K562 (cell line): ENCODE results near the gene REP15. TPM values are rescaled to one million over a fixed set of nuclear protein-coding genes. Genes with fewer than 3 reads are reported as not detected.

ENCODE experiments used
- HINFP ChIP-seq: fragments of 450-650 bp; conservative IDR thresholded peaks from 2 replicates; pipeline ENCODE4 v1.6.1; 2016; ENCODE audit warnings: missing genetic modification characterization, low read depth, mild to moderate bottlenecking, control low read depth, missing compliant biosample characterization
- HMGXB4 ChIP-seq: sonication (generic); formaldehyde crosslinking; IDR thresholded peaks from 2 replicates; pipeline ENCODE4 v1.8.1; 2023; ENCODE audit warnings: mild to moderate bottlenecking, missing genetic modification reagents
- PCBP1 ChIP-seq: fragments of 200-400 bp; formaldehyde crosslinking; IDR thresholded peaks from 2 replicates; pipeline ENCODE4 v1.6.1; 2018; ENCODE audit warnings: mild to moderate bottlenecking, low read depth, low read length; ENCODE audit not compliant: poor library complexity, severe bottlenecking
- POLR2AphosphoS5 ChIP-seq: IDR thresholded peaks from 2 replicates; pipeline ENCODE4 v1.6.1; 2011; ENCODE audit warnings: mild to moderate bottlenecking, low read depth, low read length, moderate library complexity; ENCODE audit not compliant: control insufficient read depth, insufficient read depth
- POLR2H ChIP-seq: IDR thresholded peaks from 2 replicates; pipeline ENCODE4 v1.6.1; 2016; ENCODE audit warnings: missing genetic modification characterization, low read depth, mild to moderate bottlenecking, control low read depth, missing compliant biosample characterization, moderate library complexity
- RBM22 ChIP-seq: fragments of 200-400 bp; formaldehyde crosslinking; IDR thresholded peaks from 2 replicates; pipeline ENCODE4 v1.6.1; 2018; ENCODE audit warnings: low read length, low read depth; ENCODE audit not compliant: poor library complexity, severe bottlenecking
- TAF9B ChIP-seq: fragments of 450-650 bp; IDR thresholded peaks from 2 replicates; pipeline ENCODE4 v1.6.1; 2018; ENCODE audit warnings: mild to moderate bottlenecking; ENCODE audit not compliant: partially characterized antibody
- TEAD1 ChIP-seq, 2 experiments: fragments of 450-650 bp in 1 of 2; sonication (generic) in 1 of 2; formaldehyde crosslinking; IDR thresholded peaks; 2 replicates each; pipeline versions ENCODE4 v1.4.0 to v1.8.0; 2020 to 2022; ENCODE audit warnings: mild to moderate bottlenecking in 2 of 2, missing genetic modification reagents in 1 of 2
- TGIF2 ChIP-seq: sonication (generic); formaldehyde crosslinking; IDR thresholded peaks from 2 replicates; pipeline ENCODE4 v1.8.1; 2022; ENCODE audit warnings: mild to moderate bottlenecking, missing genetic modification reagents, moderate library complexity
- ZNF12 ChIP-seq: sonication (generic); formaldehyde crosslinking; IDR thresholded peaks from 2 replicates; pipeline ENCODE4 v1.4.0; 2020; ENCODE audit warnings: mild to moderate bottlenecking, missing genetic modification reagents
- ZNF277 ChIP-seq: fragments of 250-450 bp; sonication (Bioruptor Pico); IDR thresholded peaks from 2 replicates; pipeline ENCODE4 v1.8.0; 2022; ENCODE audit warnings: inconsistent platforms, mild to moderate bottlenecking, moderate library complexity, borderline replicate concordance
- ZNF407 ChIP-seq: fragments of 450-650 bp; IDR thresholded peaks from 2 replicates; pipeline ENCODE4 v1.6.1; 2016; ENCODE audit warnings: low read depth
- ZNF79 ChIP-seq: fragments of 250-450 bp; sonication (Bioruptor Pico); IDR thresholded peaks from 2 replicates; pipeline ENCODE4 v1.4.0; 2020; ENCODE audit warnings: low read depth, mild to moderate bottlenecking, moderate library complexity
- polyA plus RNA-seq, 8 experiments: library from polyadenylated mRNA; depleted of rRNA in 4 of 8; stranded (reverse) in 5 of 8; unstranded in 3 of 8; fragments of >200 nt; fragmentation: Nextera tagmentation in 2 of 8; fragmentation: Illumina TruSeq in 1 of 8; extraction: Ambion mirVana in 2 of 8; extraction: Trizol in 1 of 8; gene quantifications; 2 replicates each; pipeline versions ENCODE4 v1.2.1 to v1.2.3, GENCODE V29; 2011 to 2014; ENCODE audit warnings: inconsistent platforms in 1 of 8, missing spikeins in 1 of 8
- total RNA-seq, 7 experiments: library from RNA; depleted of rRNA in 6 of 7; stranded (reverse); fragments of >200 nt in 6 of 7; fragmentation: Illumina TruSeq in 2 of 7; extraction: Trizol in 2 of 7; gene quantifications; 2 replicates each; pipeline versions ENCODE4 v1.2.1 to v1.2.3, GENCODE V29; 2011 to 2021; ENCODE audit warnings: low replicate concordance in 1 of 7

REP15 gene
- total and polyA plus RNA-seq, 9 of the 15 experiments (the other 6 are each of a cell fraction or from before 2014, with no cell fraction given) = not detected

GRCh38 chr12:27710592-27711316, 14.5 kb downstream of the REP15 start, which contains the start of gene MRPS35 (continued):
- TF ChIP-seq POLR2AphosphoS5 (peak; percentile 82; the same call in 1 of the 2 replicates), TAF9B (peak; percentile 92), HMGXB4 (peak; percentile 46; the same call in 1 of the 2 replicates), HINFP (tag) (peak; percentile 68; the same call in 1 of the 2 replicates), ZNF12 (0 out of 2 replicates have a peak, but pooled peaks have one; percentile 58), POLR2H (tag) (peak; percentile 70; the same call in 1 of the 2 replicates), PCBP1 (peak; percentile 52), ZNF277 (CRISPR knock-in tag) (no peak), TGIF2 (CRISPR knock-in tag) (peak; percentile 35; the same call in 1 of the 2 replicates), ZNF407 (peak; percentile 97), RBM22 (peak; percentile 25), TEAD1 (CRISPR knock-in tag; IDR thresholded peaks at IDR 0.05) (peak; percentile 40 to 66; a peak in 2 of 4 replicates), ZNF79 (CRISPR knock-in tag) (no peak)
